ENCODE data around the gene ESD. TPM values are rescaled to one million over a fixed set of nuclear protein-coding genes. Genes with fewer than 3 reads are reported as not detected.

ESD gene, protein sequence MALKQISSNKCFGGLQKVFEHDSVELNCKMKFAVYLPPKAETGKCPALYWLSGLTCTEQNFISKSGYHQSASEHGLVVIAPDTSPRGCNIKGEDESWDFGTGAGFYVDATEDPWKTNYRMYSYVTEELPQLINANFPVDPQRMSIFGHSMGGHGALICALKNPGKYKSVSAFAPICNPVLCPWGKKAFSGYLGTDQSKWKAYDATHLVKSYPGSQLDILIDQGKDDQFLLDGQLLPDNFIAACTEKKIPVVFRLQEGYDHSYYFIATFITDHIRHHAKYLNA
- 96.4 and 96.9 TPM in 2 replicates for total RNA-seq

DNA sequence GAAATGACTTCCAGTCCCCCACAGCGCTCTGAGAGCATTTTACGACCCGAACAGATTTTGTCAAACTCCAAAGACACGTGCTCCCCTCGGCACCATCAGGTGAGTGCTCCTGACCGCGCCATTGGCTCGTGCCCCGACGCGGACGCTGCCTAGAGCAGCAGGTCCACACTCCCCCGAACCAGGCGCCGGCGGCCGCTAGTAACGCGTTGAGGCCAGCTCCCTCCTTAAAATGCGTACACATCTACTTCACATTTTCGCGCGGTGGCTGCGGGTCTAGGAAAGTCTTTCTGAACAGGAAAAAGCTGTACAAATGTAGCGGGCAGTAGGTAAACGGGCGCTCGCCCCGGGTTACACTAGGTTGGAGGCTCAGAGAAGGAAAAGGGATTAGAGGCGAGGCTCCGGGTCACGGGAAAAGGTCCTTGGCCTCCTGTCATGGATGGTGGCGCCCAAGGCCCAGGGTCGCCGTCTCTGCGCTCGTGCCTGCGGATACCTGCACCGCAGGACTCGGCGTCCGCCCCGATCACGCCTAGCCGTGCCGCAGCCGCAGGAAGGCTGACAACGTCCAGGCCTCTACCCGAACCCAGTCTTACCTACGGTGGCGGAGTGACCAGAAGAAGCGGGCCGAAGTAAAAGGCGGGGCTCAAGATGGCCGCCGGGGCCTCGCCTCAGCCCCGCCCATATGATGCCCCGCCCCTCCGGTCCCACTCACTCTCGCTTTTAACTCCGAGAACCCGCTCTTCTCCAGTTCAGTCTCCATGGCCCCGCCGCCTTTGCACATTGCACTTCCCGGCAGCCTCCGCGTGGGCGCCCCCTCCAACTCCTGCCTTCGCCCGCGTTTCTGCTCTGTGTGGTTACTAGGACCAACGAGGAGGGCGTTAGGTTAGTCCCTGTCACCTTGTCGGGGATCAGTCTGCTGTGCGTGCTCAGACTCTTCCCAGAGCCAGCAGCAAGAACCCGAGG lies at the start of gene ESD:
Gene ESD (minus strand): TSS at position 647 of the 960 bp plus-strand sequence. CDS start 5,748 bp downstream, outside the sequence.

Other genes starting within 250 kb of the ESD start
- 17.0 and 23.8 TPM in 2 replicates for gene LRCH1, start 244.0 kb downstream of the ESD start, total RNA-seq
- gene HTR2A, start 99.9 kb upstream of the ESD start, total RNA-seq = not detected in 2 replicates